Tibial nerve (tissue), 4 donors: Measurements from ENCODE around the gene RUNX1. TPM values are rescaled to one million over a fixed set of nuclear protein-coding genes. Genes with fewer than 3 reads are reported as not detected.

ENCODE experiments used
- DNase-seq, 2 donors: peaks; one replicate each; pipeline ENCODE4 v3.0.0-alpha.2; 2019; ENCODE audit warnings: low spot score in 2 of 2
- H3K27ac ChIP-seq, 4 donors: fragments of 200-600 bp; sonication (generic) in 3 of 4; one replicate each; pipeline ENCODE4 v1.5.1; 2017 to 2019; ENCODE audit warnings: mild to moderate bottlenecking in 1 of 4
- H3K27me3 ChIP-seq, 2 donors: fragments of 200-600 bp; sonication (generic) in 1 of 2; one replicate each; pipeline versions ENCODE4 v1.5.1 to v1.6.0; 2017 to 2019
- H3K36me3 ChIP-seq, 3 donors: fragments of 200-600 bp; sonication (generic); one replicate each; pipeline ENCODE4 v1.5.1; 2018 to 2019
- H3K4me1 ChIP-seq, 4 donors: fragments of 200-600 bp; sonication (generic) in 3 of 4; one replicate each; pipeline ENCODE4 v1.5.1; 2017 to 2019
- H3K4me3 ChIP-seq, 4 donors: fragments of 200-600 bp; sonication (generic) in 3 of 4; one replicate each; pipeline ENCODE4 v1.5.1; 2017 to 2019; ENCODE audit warnings: mild to moderate bottlenecking in 1 of 4, moderate library complexity in 1 of 4
- H3K9me3 ChIP-seq, 4 donors: fragments of 200-600 bp; sonication (generic) in 3 of 4; one replicate each; pipeline ENCODE4 v1.5.1; 2017 to 2019
- EP300 ChIP-seq, 2 donors: sonication (generic); formaldehyde crosslinking; IDR thresholded peaks; one replicate each; pipeline ENCODE4 v1.6.1; 2017; ENCODE audit warnings: antibody characterized with exemption in 2 of 2, mild to moderate bottlenecking in 1 of 2
- POLR2A ChIP-seq, 2 donors: fragments of 450-650 bp; IDR thresholded peaks; one replicate each; pipeline ENCODE4 v1.6.1; 2017; ENCODE audit warnings: antibody characterized with exemption in 2 of 2, mild to moderate bottlenecking in 2 of 2, moderate library complexity in 2 of 2
- WGBS, 2 donors: methylation state at CpG; one replicate each; pipeline ENCODE4 v1.1.5; 2018; 5-methylcytosine and 5-hydroxymethylcytosine counted together
- total RNA-seq, 4 donors: library from RNA; depleted of rRNA; stranded (reverse); fragments of >200 nt; gene quantifications; one replicate each; pipeline ENCODE4 v1.1.0, GENCODE V29; 2016
- TF ChIP-seq, protein P1 (sequence below), 5 experiments: fragments of 200-600 bp in 3 of 5; fragments of 450-650 bp in 2 of 5; sonication (generic) in 3 of 5; IDR thresholded peaks; one replicate each; pipeline ENCODE4 v1.5.1; 2016 to 2019; ENCODE audit warnings: antibody characterized with exemption in 5 of 5, mild to moderate bottlenecking in 3 of 5, moderate library complexity in 2 of 5

The RUNX1 gene
- total RNA-seq, 4 donors from 2014 or later, result 23.6 to 36.9 (median 26.3) TPM

DNA sequence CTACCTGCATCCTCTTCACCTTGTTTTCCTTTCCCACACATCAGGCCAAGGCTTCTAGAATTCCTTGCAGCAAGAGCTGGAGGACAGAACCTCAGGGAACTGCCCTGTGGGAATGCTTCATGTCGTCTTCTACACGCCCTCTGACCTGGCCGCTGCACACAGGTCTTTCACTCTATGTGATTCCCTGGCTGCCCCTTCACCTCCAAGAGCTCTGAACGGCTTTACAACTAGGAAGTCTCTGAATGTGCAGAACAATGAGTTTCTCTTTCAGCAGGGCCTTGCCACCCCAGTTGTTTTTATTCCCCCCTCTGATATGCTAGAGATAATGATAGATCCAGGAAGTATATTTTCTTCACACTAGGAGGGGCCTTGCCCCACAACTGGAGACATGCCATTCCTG lies 237.7 kb downstream of the RUNX1 start:
- peaks cover 0 to 19% (median 4%) of the 10 kb centered on the region in 4 donors for H3K9me3 ChIP-seq
- peaks cover 0 to 21% (median 2%) of the 10 kb centered on the region in 4 donors for H3K4me1 ChIP-seq
- no peak for TF ChIP-seq POLR2A (IDR thresholded peaks at IDR 0.05)
- H3K27ac ChIP-seq, result no peak overlapping the region
- DNase-seq, result no peak
- WGBS, 2 donors, result 49 to 52% methylated on average over 4 of the region's 4 CpGs
- H3K4me3 ChIP-seq, result no peak overlapping the region
- peaks cover 0 to 68% (median 0%) of the 10 kb centered on the region in 3 donors for H3K36me3 ChIP-seq
- no peaks in the 10 kb centered on the region for H3K27me3 ChIP-seq

DNA sequence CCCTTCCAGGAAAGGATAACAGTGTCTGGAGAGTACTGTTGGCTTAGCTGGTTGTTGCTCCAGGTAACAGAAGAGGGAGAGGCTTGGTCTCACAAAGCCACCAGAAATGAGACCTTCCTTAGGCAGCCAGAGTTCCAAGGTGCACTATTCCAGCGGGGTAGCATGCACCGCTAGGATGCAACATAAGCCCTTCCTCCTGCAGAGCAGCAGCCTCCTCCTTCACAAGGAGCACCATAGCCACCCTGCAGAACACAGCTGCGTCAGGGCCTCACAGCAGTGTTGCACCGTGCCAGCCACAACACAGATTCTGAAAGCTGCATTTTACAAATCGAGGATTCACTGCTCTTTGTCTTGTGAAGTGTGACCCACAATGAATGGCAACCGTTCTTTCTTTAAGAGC lies 238.3 kb downstream of the RUNX1 start:
- H3K4me1 ChIP-seq, result peaks cover 0 to 21% (median 2%) of the 10 kb centered on the region in 4 donors
- TF ChIP-seq, protein P1, sequence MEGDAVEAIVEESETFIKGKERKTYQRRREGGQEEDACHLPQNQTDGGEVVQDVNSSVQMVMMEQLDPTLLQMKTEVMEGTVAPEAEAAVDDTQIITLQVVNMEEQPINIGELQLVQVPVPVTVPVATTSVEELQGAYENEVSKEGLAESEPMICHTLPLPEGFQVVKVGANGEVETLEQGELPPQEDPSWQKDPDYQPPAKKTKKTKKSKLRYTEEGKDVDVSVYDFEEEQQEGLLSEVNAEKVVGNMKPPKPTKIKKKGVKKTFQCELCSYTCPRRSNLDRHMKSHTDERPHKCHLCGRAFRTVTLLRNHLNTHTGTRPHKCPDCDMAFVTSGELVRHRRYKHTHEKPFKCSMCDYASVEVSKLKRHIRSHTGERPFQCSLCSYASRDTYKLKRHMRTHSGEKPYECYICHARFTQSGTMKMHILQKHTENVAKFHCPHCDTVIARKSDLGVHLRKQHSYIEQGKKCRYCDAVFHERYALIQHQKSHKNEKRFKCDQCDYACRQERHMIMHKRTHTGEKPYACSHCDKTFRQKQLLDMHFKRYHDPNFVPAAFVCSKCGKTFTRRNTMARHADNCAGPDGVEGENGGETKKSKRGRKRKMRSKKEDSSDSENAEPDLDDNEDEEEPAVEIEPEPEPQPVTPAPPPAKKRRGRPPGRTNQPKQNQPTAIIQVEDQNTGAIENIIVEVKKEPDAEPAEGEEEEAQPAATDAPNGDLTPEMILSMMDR (IDR thresholded peaks at IDR 0.05), result no peak
- no peak for TF ChIP-seq EP300 (IDR thresholded peaks at IDR 0.05)
- TF ChIP-seq POLR2A (IDR thresholded peaks at IDR 0.05), result no peak
- 77 to 84% methylated on average over 6 of the region's 6 CpGs for WGBS, 2 donors
- H3K9me3 ChIP-seq, result peaks cover 0 to 21% (median 4%) of the 10 kb centered on the region in 4 donors
- no peak overlapping the region for H3K4me3 ChIP-seq
- no peak overlapping the region for H3K27ac ChIP-seq
- no peak for DNase-seq
- peaks cover 0 to 63% (median 0%) of the 10 kb centered on the region in 3 donors for H3K36me3 ChIP-seq
- H3K27me3 ChIP-seq, result no peaks in the 10 kb centered on the region

- Histone ChIP-seq H3K4me1 (peaks cover 0 to 21% (median 0%) of the 10 kb centered on the region in 4 donors), H3K9me3 (peaks cover 0 to 26% (median 4%) of the 10 kb centered on the region in 4 donors), H3K4me3 (no peak overlapping the region), H3K27ac (no peak overlapping the region), H3K36me3 (peaks cover 0 to 60% (median 0%) of the 10 kb centered on the region in 3 donors), H3K27me3 (no peaks in the 10 kb centered on the region)
- TF ChIP-seq, protein P1 (IDR thresholded peaks at IDR 0.05), result no peak
- no peak for TF ChIP-seq EP300 (IDR thresholded peaks at IDR 0.05)
- TF ChIP-seq POLR2A (IDR thresholded peaks at IDR 0.05), result no peak
- WGBS, 2 donors, result 82 to 86% methylated on average over 6 of the region's 6 CpGs
- no peak for DNase-seq
Measured at GRCh38 chr21:34809822-34810221, 239.3 kb downstream of the RUNX1 start.

GRCh38 chr21:34808569-34809204 lies 240.4 kb downstream of the RUNX1 start:
- 68 to 72% methylated on average over 7 of the region's 7 CpGs for WGBS, 2 donors
- Histone ChIP-seq H3K36me3 (peaks cover 0 to 59% (median 0%) of the 10 kb centered on the region in 3 donors), H3K4me3 (no peak overlapping the region), H3K27ac (peak overlapping the region in 1 of 4 donors; percentile 47), H3K27me3 (no peaks in the 10 kb centered on the region), H3K9me3 (peaks cover 0 to 26% (median 4%) of the 10 kb centered on the region in 4 donors), H3K4me1 (peaks cover 0 to 26% (median 0%) of the 10 kb centered on the region in 4 donors)
- DNase-seq, result no peak
- TF ChIP-seq EP300 (IDR thresholded peaks at IDR 0.05), result no peak

DNA sequence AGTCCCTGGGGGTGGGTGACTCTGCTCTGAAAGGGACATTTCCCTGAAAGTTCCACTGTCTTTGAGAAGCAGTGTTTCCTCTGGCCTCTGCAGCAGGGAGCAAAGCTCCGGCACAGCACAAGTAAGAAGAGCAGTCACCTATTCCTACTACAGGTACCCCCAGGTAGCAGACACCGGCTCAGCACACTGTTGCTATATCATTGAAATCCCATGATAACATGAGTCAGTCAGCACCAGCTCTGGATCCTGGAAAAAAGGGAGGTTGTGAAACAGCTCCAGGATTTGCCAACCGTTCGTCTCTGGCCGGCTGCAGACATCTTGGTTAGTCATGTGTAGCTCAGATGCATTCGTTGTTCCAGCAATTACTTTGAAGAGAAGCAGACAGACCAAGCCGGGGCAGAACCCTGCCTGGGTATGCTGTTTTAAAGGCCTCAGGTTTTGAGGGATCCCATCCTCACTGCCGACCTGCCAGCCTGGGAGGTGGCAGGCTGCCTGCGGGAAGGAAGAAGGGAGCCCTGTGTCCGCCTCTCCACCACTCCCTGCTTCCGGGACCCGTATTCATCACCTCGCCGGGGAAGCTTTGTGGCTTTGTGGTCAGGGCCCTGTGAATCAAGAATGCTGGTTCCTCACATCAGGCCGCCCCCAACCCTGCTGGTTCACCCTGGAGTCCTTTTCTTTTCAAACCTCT lies 241.1 kb downstream of the RUNX1 start:
- peak overlapping the region in 1 of 4 donors; percentile 49 for H3K27ac ChIP-seq
- 81 to 83% methylated on average over 15 of the region's 15 CpGs for WGBS, 2 donors
- no peak for DNase-seq

More for the DNA sequence above, 241.1 kb downstream of the RUNX1 start:
- H3K4me1 ChIP-seq, result peaks cover 0 to 25% (median 0%) of the 10 kb centered on the region in 4 donors
- no peaks in the 10 kb centered on the region for H3K27me3 ChIP-seq
- no peak overlapping the region for H3K4me3 ChIP-seq
- peaks cover 0 to 53% (median 0%) of the 10 kb centered on the region in 3 donors for H3K36me3 ChIP-seq
- TF ChIP-seq POLR2A (IDR thresholded peaks at IDR 0.05) (no peak), EP300 (IDR thresholded peaks at IDR 0.05) (no peak)
- TF ChIP-seq, protein P1 (IDR thresholded peaks at IDR 0.05), result no peak
- H3K9me3 ChIP-seq, result peaks cover 0 to 26% (median 4%) of the 10 kb centered on the region in 4 donors
